Panc1 (cell line): ENCODE measurements around the gene DSCAM.

ENCODE experiments used
- POLR2AphosphoS5 ChIP-seq: IDR thresholded peaks from 2 replicates; pipeline ENCODE4 v1.6.1; 2012; ENCODE audit warnings: mild to moderate bottlenecking, low read depth, low read length, moderate library complexity
- SIN3A ChIP-seq: IDR thresholded peaks from 2 replicates; pipeline ENCODE4 v1.6.1; 2012; ENCODE audit warnings: low read depth, mild to moderate bottlenecking, low read length, moderate library complexity, borderline replicate concordance; ENCODE audit not compliant: insufficient read depth
- TCF7L2 ChIP-seq: IDR thresholded peaks from 2 replicates; pipeline ENCODE4 v1.6.1; 2011; ENCODE audit warnings: mild to moderate bottlenecking, low read depth, low read length, inconsistent platforms
- TF ChIP-seq, protein P1 (sequence below): fragments of 450-650 bp; IDR thresholded peaks from 2 replicates; pipeline ENCODE4 v1.5.1; 2017; ENCODE audit warnings: mild to moderate bottlenecking
- TF ChIP-seq, protein P2 (sequence below), 2 experiments: IDR thresholded peaks; 2 replicates each; pipeline ENCODE4 v1.6.1; 2011 to 2012; ENCODE audit warnings: low read depth in 2 of 2, control low read depth in 1 of 2, low read length in 1 of 2, mild to moderate bottlenecking in 1 of 2, moderate library complexity in 1 of 2; ENCODE audit not compliant: insufficient read depth in 1 of 2

DNA sequence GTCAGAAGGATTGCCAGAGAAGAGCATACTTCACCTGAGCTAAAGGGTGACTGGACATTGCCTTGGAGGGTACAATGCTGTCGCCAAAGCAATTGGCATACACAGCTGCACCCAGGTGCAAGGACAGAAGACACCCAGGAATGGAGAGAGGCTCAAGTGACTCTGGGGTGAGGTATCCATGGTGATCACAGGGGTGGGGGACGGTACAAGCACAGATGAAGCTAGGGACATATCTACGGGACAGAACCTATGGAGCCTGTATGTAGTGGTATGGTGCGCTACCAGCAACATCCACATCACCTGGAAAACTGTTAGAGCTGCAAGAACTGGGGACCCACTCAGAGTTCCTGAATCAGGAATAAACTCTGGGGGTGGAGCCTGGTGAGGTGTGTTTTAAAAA, 693.6 kb downstream of the DSCAM start:
- TF ChIP-seq, protein P1, sequence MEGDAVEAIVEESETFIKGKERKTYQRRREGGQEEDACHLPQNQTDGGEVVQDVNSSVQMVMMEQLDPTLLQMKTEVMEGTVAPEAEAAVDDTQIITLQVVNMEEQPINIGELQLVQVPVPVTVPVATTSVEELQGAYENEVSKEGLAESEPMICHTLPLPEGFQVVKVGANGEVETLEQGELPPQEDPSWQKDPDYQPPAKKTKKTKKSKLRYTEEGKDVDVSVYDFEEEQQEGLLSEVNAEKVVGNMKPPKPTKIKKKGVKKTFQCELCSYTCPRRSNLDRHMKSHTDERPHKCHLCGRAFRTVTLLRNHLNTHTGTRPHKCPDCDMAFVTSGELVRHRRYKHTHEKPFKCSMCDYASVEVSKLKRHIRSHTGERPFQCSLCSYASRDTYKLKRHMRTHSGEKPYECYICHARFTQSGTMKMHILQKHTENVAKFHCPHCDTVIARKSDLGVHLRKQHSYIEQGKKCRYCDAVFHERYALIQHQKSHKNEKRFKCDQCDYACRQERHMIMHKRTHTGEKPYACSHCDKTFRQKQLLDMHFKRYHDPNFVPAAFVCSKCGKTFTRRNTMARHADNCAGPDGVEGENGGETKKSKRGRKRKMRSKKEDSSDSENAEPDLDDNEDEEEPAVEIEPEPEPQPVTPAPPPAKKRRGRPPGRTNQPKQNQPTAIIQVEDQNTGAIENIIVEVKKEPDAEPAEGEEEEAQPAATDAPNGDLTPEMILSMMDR, result no peak
- TF ChIP-seq POLR2AphosphoS5, result no peak
- TF ChIP-seq, protein P2, sequence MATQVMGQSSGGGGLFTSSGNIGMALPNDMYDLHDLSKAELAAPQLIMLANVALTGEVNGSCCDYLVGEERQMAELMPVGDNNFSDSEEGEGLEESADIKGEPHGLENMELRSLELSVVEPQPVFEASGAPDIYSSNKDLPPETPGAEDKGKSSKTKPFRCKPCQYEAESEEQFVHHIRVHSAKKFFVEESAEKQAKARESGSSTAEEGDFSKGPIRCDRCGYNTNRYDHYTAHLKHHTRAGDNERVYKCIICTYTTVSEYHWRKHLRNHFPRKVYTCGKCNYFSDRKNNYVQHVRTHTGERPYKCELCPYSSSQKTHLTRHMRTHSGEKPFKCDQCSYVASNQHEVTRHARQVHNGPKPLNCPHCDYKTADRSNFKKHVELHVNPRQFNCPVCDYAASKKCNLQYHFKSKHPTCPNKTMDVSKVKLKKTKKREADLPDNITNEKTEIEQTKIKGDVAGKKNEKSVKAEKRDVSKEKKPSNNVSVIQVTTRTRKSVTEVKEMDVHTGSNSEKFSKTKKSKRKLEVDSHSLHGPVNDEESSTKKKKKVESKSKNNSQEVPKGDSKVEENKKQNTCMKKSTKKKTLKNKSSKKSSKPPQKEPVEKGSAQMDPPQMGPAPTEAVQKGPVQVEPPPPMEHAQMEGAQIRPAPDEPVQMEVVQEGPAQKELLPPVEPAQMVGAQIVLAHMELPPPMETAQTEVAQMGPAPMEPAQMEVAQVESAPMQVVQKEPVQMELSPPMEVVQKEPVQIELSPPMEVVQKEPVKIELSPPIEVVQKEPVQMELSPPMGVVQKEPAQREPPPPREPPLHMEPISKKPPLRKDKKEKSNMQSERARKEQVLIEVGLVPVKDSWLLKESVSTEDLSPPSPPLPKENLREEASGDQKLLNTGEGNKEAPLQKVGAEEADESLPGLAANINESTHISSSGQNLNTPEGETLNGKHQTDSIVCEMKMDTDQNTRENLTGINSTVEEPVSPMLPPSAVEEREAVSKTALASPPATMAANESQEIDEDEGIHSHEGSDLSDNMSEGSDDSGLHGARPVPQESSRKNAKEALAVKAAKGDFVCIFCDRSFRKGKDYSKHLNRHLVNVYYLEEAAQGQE (IDR thresholded peaks at IDR 0.05; ENCODE audit: insufficient read depth in 1 of 2, low read depth in 2 of 2, low read length in 1 of 2), result no peak
- no peak for TF ChIP-seq TCF7L2
- no peak for TF ChIP-seq SIN3A
